Measurements from ENCODE around the gene PPP2R5C.

DNA sequence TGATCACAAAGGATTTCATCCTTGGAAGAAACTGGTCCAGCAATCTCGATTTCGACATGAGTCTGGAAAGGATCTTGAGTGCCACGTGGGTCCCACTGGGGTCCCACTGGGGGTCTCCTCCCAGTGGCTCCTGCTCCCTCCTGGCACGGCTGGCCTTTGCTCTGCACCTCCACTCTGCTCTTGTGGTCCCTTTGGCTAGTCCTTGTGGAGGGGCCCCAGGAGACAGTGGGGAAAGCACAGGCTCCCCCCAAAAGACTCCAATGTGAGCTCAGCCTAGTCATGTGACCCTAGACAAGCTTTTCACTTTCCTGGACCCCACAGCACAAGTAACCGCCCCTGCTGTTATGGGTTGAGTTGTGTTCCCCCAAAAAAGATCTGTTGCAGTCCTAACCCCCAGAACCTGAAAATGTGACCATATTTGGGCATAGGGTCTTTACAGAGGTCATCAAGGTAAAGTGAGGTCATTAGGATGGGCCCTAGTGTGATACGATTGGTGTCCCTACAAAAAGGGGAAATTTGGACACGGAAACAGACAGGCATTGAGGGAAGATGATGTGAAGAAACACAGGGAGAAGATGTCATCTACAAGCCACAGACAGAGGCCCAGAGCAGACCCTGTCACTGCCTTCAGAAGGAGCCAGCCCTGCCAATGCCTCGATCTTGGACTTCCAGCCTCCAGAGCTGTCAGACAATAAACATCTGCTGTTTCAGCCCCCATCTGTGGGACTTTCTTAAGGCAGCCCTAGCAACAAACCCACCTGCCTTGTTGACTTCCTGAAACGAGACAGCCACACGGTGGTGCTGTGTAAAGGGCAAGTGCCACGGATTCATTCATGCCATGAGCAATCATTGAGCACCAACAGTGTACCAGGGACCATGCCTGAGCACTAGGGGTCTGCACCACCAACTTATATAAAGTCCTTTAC lies 23.8 kb upstream of the PPP2R5C start:
- TF ChIP-seq, protein P1, sequence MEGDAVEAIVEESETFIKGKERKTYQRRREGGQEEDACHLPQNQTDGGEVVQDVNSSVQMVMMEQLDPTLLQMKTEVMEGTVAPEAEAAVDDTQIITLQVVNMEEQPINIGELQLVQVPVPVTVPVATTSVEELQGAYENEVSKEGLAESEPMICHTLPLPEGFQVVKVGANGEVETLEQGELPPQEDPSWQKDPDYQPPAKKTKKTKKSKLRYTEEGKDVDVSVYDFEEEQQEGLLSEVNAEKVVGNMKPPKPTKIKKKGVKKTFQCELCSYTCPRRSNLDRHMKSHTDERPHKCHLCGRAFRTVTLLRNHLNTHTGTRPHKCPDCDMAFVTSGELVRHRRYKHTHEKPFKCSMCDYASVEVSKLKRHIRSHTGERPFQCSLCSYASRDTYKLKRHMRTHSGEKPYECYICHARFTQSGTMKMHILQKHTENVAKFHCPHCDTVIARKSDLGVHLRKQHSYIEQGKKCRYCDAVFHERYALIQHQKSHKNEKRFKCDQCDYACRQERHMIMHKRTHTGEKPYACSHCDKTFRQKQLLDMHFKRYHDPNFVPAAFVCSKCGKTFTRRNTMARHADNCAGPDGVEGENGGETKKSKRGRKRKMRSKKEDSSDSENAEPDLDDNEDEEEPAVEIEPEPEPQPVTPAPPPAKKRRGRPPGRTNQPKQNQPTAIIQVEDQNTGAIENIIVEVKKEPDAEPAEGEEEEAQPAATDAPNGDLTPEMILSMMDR (IDR thresholded peaks at IDR 0.05) = no peak
- no peak for TF ChIP-seq POLR2A (IDR thresholded peaks at IDR 0.05)
